ENCODE data around the gene TRPC1.

The TRPC1 gene

DNA sequence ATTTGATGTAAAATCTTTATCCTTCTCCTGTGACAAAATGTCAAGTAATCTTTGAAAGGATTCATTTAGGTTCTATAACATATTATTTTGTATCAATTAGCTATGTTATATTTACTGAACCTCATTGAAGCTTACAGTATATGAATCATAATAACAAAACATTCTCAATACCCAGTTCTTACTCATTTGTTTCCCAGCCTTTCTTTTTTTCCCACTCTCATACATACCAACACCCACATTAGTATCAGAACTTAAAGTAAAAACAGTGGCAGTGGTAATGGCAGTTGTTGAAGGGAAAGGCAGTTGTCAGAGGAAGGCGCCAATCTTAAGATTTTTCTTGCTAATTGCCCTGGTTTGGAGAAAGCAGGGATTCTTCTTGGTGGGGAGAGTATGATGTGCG lies 33.2 kb upstream of the TRPC1 start:
- no peak overlapping the region for H2AFZ ChIP-seq (ENCODE audit: low read depth, low read length, severe bottlenecking)
- H3K9me3 ChIP-seq (ENCODE audit: insufficient read depth, low read length), result no peaks in the 10 kb centered on the region
- no peaks in the 10 kb centered on the region for H3F3A ChIP-seq (ENCODE audit: insufficient read depth)
- no peak overlapping the region for H3K4me2 ChIP-seq (ENCODE audit: low read depth, low read length, poor library complexity, severe bottlenecking)
- H4K20me1 ChIP-seq (ENCODE audit: low read depth, low read length), result no peaks in the 10 kb centered on the region
- H3K9ac ChIP-seq (ENCODE audit: low read length), result no peak overlapping the region
- H3K9me2 ChIP-seq (replicated peaks; ENCODE audit: insufficient read depth, low read length), result no peaks in the 10 kb centered on the region
- no peak overlapping the region for H3K27ac ChIP-seq (ENCODE audit: low read depth, low read length)
- no peak overlapping the region for H3K4me3 ChIP-seq (ENCODE audit: insufficient read depth, low read length, poor library complexity, severe bottlenecking)
- TF ChIP-seq EZH2phosphoT487 (conservative IDR thresholded peaks at IDR 0.05; ENCODE audit: low read length), result no peak
- TF ChIP-seq, protein P1, sequence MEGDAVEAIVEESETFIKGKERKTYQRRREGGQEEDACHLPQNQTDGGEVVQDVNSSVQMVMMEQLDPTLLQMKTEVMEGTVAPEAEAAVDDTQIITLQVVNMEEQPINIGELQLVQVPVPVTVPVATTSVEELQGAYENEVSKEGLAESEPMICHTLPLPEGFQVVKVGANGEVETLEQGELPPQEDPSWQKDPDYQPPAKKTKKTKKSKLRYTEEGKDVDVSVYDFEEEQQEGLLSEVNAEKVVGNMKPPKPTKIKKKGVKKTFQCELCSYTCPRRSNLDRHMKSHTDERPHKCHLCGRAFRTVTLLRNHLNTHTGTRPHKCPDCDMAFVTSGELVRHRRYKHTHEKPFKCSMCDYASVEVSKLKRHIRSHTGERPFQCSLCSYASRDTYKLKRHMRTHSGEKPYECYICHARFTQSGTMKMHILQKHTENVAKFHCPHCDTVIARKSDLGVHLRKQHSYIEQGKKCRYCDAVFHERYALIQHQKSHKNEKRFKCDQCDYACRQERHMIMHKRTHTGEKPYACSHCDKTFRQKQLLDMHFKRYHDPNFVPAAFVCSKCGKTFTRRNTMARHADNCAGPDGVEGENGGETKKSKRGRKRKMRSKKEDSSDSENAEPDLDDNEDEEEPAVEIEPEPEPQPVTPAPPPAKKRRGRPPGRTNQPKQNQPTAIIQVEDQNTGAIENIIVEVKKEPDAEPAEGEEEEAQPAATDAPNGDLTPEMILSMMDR (IDR thresholded peaks at IDR 0.05; ENCODE audit: insufficient read depth, low read length, poor library complexity, severe bottlenecking), result no peak
- H3K79me2 ChIP-seq (ENCODE audit: insufficient read depth, low read length), result no peaks in the 10 kb centered on the region
- H3K27me3 ChIP-seq (ENCODE audit: low read length), result no peaks in the 10 kb centered on the region
- peaks cover 17% of the 10 kb centered on the region; the same call in 1 of the 2 replicates for H3K36me3 ChIP-seq (ENCODE audit: low read length)

DNA sequence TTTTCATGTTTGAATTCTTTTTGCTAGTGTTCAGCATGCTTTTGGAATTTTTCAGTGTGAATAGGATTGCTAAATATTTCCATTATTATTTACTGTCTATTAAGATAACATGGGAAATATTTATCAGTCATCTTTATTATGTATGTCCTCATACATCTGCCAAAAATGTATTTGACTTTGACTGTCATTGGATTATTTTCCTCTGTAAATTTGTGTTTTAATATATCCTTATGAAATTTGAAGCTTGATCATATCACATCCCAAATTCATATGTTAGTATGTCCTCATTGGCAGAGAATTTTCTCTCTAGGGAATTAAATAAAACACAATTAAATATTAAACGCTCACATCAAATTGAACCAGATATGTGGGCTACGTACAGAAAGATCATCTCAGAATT lies 32.3 kb upstream of the TRPC1 start:
- H3K9ac ChIP-seq (ENCODE audit: low read length), result no peak overlapping the region
- no peaks in the 10 kb centered on the region for H3K79me2 ChIP-seq (ENCODE audit: insufficient read depth, low read length)
- peaks cover 17% of the 10 kb centered on the region; the same call in 1 of the 2 replicates for H3K36me3 ChIP-seq (ENCODE audit: low read length)

DNA sequence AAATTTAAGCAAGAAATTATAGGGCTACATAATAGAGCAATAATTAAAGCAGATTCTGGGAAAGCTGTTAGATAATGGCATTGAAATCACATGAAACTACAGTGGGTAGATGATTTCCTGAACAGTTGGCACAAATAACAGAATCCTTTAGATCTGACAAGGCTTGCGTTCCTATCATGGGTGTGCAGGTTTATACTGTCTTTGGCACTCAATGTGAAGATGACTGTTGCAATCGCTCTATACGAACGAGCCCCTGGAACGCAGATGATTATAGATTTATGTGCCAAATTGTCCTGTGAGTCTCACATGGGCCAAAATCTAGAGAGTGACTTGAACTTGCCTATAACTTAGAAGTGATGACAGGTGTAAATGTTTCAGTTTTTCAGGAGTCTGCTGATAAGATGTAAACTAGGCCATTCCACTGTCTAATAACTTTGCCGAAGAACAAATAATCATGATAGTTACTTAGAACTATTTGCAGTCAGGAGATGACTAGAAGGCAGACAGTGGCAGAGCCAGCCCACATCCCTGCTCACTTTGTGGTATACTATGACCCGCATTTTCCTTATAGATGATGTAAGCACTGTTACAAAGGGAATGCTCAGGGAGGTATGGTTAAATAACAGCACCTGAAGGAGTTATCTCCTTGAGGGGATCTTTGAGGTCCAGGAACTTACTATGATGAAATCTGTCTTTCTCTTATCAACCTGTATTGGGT lies 30.5 kb upstream of the TRPC1 start:
- H2AFZ ChIP-seq (ENCODE audit: low read depth, low read length, severe bottlenecking), result no peak overlapping the region
- no peak overlapping the region for H3K9ac ChIP-seq (ENCODE audit: low read length)
- H3K79me2 ChIP-seq (ENCODE audit: insufficient read depth, low read length), result no peaks in the 10 kb centered on the region
- no peaks in the 10 kb centered on the region for H3F3A ChIP-seq (ENCODE audit: insufficient read depth)
- H3K36me3 ChIP-seq (ENCODE audit: low read length), result peaks cover 17% of the 10 kb centered on the region; the same call in 1 of the 2 replicates
- H4K20me1 ChIP-seq (ENCODE audit: low read depth, low read length), result no peaks in the 10 kb centered on the region
- no peak overlapping the region for H3K4me3 ChIP-seq (ENCODE audit: insufficient read depth, low read length, poor library complexity, severe bottlenecking)
- no peak overlapping the region for H3K4me2 ChIP-seq (ENCODE audit: low read depth, low read length, poor library complexity, severe bottlenecking)
- H3K27ac ChIP-seq (ENCODE audit: low read depth, low read length), result no peak overlapping the region
- H3K9me3 ChIP-seq (ENCODE audit: insufficient read depth, low read length), result no peaks in the 10 kb centered on the region
- no peaks in the 10 kb centered on the region for H3K9me2 ChIP-seq (replicated peaks; ENCODE audit: insufficient read depth, low read length)
- H3K27me3 ChIP-seq (ENCODE audit: low read length), result no peaks in the 10 kb centered on the region
- no peak for TF ChIP-seq EZH2phosphoT487 (conservative IDR thresholded peaks at IDR 0.05; ENCODE audit: low read length)
- TF ChIP-seq, protein P1 (IDR thresholded peaks at IDR 0.05; ENCODE audit: insufficient read depth, low read length, poor library complexity, severe bottlenecking), result no peak

More for the DNA sequence above, 32.3 kb upstream of the TRPC1 start:
- no peak overlapping the region for H3K4me3 ChIP-seq (ENCODE audit: insufficient read depth, low read length, poor library complexity, severe bottlenecking)
- no peaks in the 10 kb centered on the region for H4K20me1 ChIP-seq (ENCODE audit: low read depth, low read length)
- H3F3A ChIP-seq (ENCODE audit: insufficient read depth), result no peaks in the 10 kb centered on the region
- H3K9me2 ChIP-seq (replicated peaks; ENCODE audit: insufficient read depth, low read length), result no peaks in the 10 kb centered on the region
- no peaks in the 10 kb centered on the region for H3K27me3 ChIP-seq (ENCODE audit: low read length)
- no peak overlapping the region for H3K4me2 ChIP-seq (ENCODE audit: low read depth, low read length, poor library complexity, severe bottlenecking)
- no peak overlapping the region for H3K27ac ChIP-seq (ENCODE audit: low read depth, low read length)
- TF ChIP-seq, protein P1 (IDR thresholded peaks at IDR 0.05; ENCODE audit: insufficient read depth, low read length, poor library complexity, severe bottlenecking), result no peak
- TF ChIP-seq EZH2phosphoT487 (conservative IDR thresholded peaks at IDR 0.05; ENCODE audit: low read length), result no peak
- no peaks in the 10 kb centered on the region for H3K9me3 ChIP-seq (ENCODE audit: insufficient read depth, low read length)
- H2AFZ ChIP-seq (ENCODE audit: low read depth, low read length, severe bottlenecking), result no peak overlapping the region
